H9 (cell line): Measurements from ENCODE around the gene FGFR4. TPM values are rescaled to one million over a fixed set of nuclear protein-coding genes. Genes with fewer than 3 reads are reported as not detected.
A peak's percentile ranks its signal among the peaks of the same experiment; 100 is the strongest.

ENCODE experiments used
- DNase-seq: peaks from one replicate; pipeline ENCODE4 v3.0.0-alpha.2; 2017
- H2AFZ ChIP-seq: one replicate; pipeline ENCODE4 v1.6.1; 2013; ENCODE audit warnings: mild to moderate bottlenecking, low read length, control low read depth, moderate library complexity
- H2AK5ac ChIP-seq: 2 replicates; pipeline ENCODE4 v1.6.1; 2013; ENCODE audit warnings: low read length, control low read depth, mixed read lengths; ENCODE audit not compliant: insufficient read length
- H2BK120ac ChIP-seq: one replicate; pipeline ENCODE4 v1.6.1; 2013; ENCODE audit warnings: low read depth, mild to moderate bottlenecking, low read length, control low read depth, inconsistent platforms; ENCODE audit not compliant: poor library complexity, severe bottlenecking
- H2BK12ac ChIP-seq: 2 replicates; pipeline ENCODE4 v1.6.1; 2013; ENCODE audit warnings: low read length, control low read depth, mixed read lengths, low read depth; ENCODE audit not compliant: insufficient read length
- H2BK15ac ChIP-seq: 2 replicates; pipeline ENCODE4 v1.6.1; 2013; ENCODE audit warnings: low read depth, low read length, control low read depth
- H2BK20ac ChIP-seq: one replicate; pipeline ENCODE4 v1.6.1; 2013; ENCODE audit warnings: low read depth, mild to moderate bottlenecking, low read length, control low read depth, inconsistent platforms; ENCODE audit not compliant: poor library complexity, severe bottlenecking
- H2BK5ac ChIP-seq: 2 replicates; pipeline ENCODE4 v1.6.1; 2013; ENCODE audit warnings: low read length, control low read depth, mixed read lengths; ENCODE audit not compliant: insufficient read length
- H3K14ac ChIP-seq: 2 replicates; pipeline ENCODE4 v1.6.1; 2013; ENCODE audit warnings: low read length, control low read depth; ENCODE audit not compliant: insufficient read depth
- H3K18ac ChIP-seq: 2 replicates; pipeline ENCODE4 v1.6.1; 2013; ENCODE audit warnings: low read depth, mild to moderate bottlenecking, mixed read lengths, low read length, control low read depth; ENCODE audit not compliant: insufficient read length
- H3K23ac ChIP-seq: 2 replicates; pipeline ENCODE4 v1.6.1; 2013; ENCODE audit warnings: low read length, control low read depth, mixed read lengths, low read depth; ENCODE audit not compliant: insufficient read length
- H3K23me2 ChIP-seq: 2 replicates; pipeline ENCODE4 v1.6.1; 2013; ENCODE audit warnings: low read depth, mild to moderate bottlenecking, mixed read lengths, low read length, control low read depth; ENCODE audit not compliant: insufficient read length, poor library complexity, severe bottlenecking
- H3K27ac ChIP-seq: 2 replicates; pipeline ENCODE4 v1.5.1; 2013; ENCODE audit warnings: low read length, control low read depth, mixed read lengths, low read depth; ENCODE audit not compliant: insufficient read length
- H3K27me3 ChIP-seq: 2 replicates; pipeline ENCODE4 v1.6.1; 2013; ENCODE audit warnings: low read length, control low read depth, inconsistent platforms; ENCODE audit not compliant: insufficient read depth
- H3K4ac ChIP-seq: 2 replicates; pipeline ENCODE4 v1.6.1; 2013; ENCODE audit warnings: low read depth, mild to moderate bottlenecking, control low read depth, inconsistent platforms, low read length, moderate library complexity
- H3K4me1 ChIP-seq: 2 replicates; pipeline ENCODE4 v1.6.1; 2013; ENCODE audit warnings: low read length, control low read depth, inconsistent platforms; ENCODE audit not compliant: insufficient read depth
- H3K4me2 ChIP-seq: 2 replicates; pipeline ENCODE4 v1.6.1; 2013; ENCODE audit warnings: low read length, control low read depth, mixed read lengths; ENCODE audit not compliant: insufficient read length, insufficient read depth
- H3K56ac ChIP-seq: 2 replicates; pipeline ENCODE4 v1.6.1; 2013; ENCODE audit warnings: low read depth, mild to moderate bottlenecking, mixed read lengths, low read length, control low read depth; ENCODE audit not compliant: insufficient read length
- H3K79me1 ChIP-seq: 2 replicates; pipeline ENCODE4 v1.6.1; 2013; ENCODE audit warnings: low read depth, mild to moderate bottlenecking, moderate library complexity, low read length, control low read depth, inconsistent platforms; ENCODE audit not compliant: insufficient read depth, poor library complexity, severe bottlenecking
- H3K79me2 ChIP-seq: 2 replicates; pipeline ENCODE4 v1.6.1; 2013; ENCODE audit warnings: low read length, control low read depth, inconsistent platforms; ENCODE audit not compliant: insufficient read depth
- H3K9ac ChIP-seq: 2 replicates; pipeline ENCODE4 v1.6.1; 2013; ENCODE audit warnings: low read length, control low read depth, mixed read lengths; ENCODE audit not compliant: insufficient read length; ENCODE audit errors: extremely low read depth
- H3K9me3 ChIP-seq: one replicate; pipeline ENCODE4 v1.6.1; 2013; ENCODE audit warnings: low read depth, low read length, inconsistent platforms; ENCODE audit not compliant: control insufficient read depth
- H3T11ph ChIP-seq: one replicate; pipeline ENCODE4 v1.6.1; 2013; ENCODE audit warnings: mild to moderate bottlenecking, low read length, control low read depth, inconsistent platforms
- H4K20me1 ChIP-seq: one replicate; pipeline ENCODE4 v1.6.1; 2013; ENCODE audit not compliant: control insufficient read depth, insufficient read length, insufficient read depth
- H4K5ac ChIP-seq: 2 replicates; pipeline ENCODE4 v1.6.1; 2013; ENCODE audit warnings: low read depth, mild to moderate bottlenecking, mixed read lengths, low read length, control low read depth; ENCODE audit not compliant: insufficient read length
- H4K8ac ChIP-seq: replicated peaks from 2 replicates; pipeline ENCODE4 v1.6.1; 2013; ENCODE audit warnings: low read length, control low read depth, mixed read lengths, low read depth; ENCODE audit not compliant: insufficient read length
- H4K91ac ChIP-seq: 2 replicates; pipeline ENCODE4 v1.6.1; 2013; ENCODE audit warnings: low read depth, mild to moderate bottlenecking, moderate library complexity, mixed read lengths, low read length, control low read depth; ENCODE audit not compliant: insufficient read length
- H3K27ac Mint-ChIP-seq, 3 experiments: 2 replicates in 2 of 3; 3 replicates in 1 of 3; pipeline ENCODE4 v1.8.0; 2020 to 2021; ENCODE audit warnings: mixed read lengths in 3 of 3, mild to moderate bottlenecking in 1 of 3, moderate library complexity in 1 of 3
- H3K27me3 Mint-ChIP-seq: 2 replicates; pipeline ENCODE4 v1.8.0; 2021; ENCODE audit warnings: low read depth, mild to moderate bottlenecking, moderate library complexity, mixed read lengths
- H3K36me3 Mint-ChIP-seq, 3 experiments: 2 replicates in 2 of 3; 3 replicates in 1 of 3; pipeline ENCODE4 v1.8.0; 2020 to 2021; ENCODE audit warnings: low read depth in 3 of 3, mixed read lengths in 3 of 3; ENCODE audit not compliant: insufficient read depth in 1 of 3
- H3K4me1 Mint-ChIP-seq, 2 experiments: 2 replicates each; pipeline ENCODE4 v1.8.0; 2020; ENCODE audit warnings: mixed read lengths in 2 of 2
- H3K4me3 Mint-ChIP-seq, 2 experiments: 2 replicates in 1 of 2; 3 replicates in 1 of 2; pipeline ENCODE4 v1.8.0; 2020 to 2021; ENCODE audit warnings: mild to moderate bottlenecking in 2 of 2, mixed read lengths in 2 of 2, moderate library complexity in 1 of 2
- H3K9me3 Mint-ChIP-seq, 2 experiments: 2 replicates in 1 of 2; 3 replicates in 1 of 2; pipeline ENCODE4 v1.8.0; 2020; ENCODE audit warnings: mild to moderate bottlenecking in 2 of 2, mixed read lengths in 2 of 2, moderate library complexity in 1 of 2
- WGBS: extraction: QIAGEN DNeasy Blood & Tissue Kit; methylation state at CpG from one replicate; pipeline ENCODE4 v1.1.7; 2013; ENCODE audit warnings: missing lambda C conversion rate, low lambda C conversion rate, mixed read lengths; ENCODE audit not compliant: insufficient read length; ENCODE audit errors: extremely low coverage; 5-methylcytosine and 5-hydroxymethylcytosine counted together
- total RNA-seq: library from RNA; stranded (reverse); gene quantifications from 2 replicates; pipeline ENCODE4 v1.2.1, GENCODE V29; 2021
- TF ChIP-seq, protein P1 (sequence below): fragments of 200-600 bp; sonication (generic); conservative IDR thresholded peaks from 3 replicates; pipeline ENCODE4 v1.8.0; 2021; ENCODE audit warnings: antibody characterized with exemption, mild to moderate bottlenecking

The FGFR4 gene
- total RNA-seq, 1 experiment from 2014 or later = 52.8 TPM

DNA sequence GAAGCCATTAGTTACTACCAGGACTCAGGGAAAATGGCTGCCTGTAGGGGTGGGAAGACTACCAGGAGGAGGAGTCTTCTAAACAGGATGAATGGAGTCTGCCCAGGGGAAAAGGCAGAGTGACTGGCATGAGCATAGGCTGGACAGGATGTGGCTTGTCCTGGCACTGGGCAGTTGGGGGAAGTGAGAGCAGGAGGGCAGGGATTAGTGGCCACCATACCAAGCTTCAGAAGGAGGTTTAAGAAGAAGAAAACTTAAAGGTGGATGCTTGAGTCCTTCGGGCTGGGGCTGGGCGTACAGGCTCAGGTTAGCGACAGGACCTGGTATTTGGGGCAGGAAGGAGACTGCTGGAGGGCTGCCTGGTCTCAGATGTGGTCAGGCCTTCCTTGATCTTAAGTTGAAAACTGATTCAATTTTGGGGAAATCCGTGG lies 41.9 kb downstream of the FGFR4 start:
- peaks cover 20 to 35% of the 10 kb centered on the region in 2 experiments for H3K4me1 Mint-ChIP-seq
- Histone ChIP-seq H3T11ph (no peak overlapping the region), H3K79me2 (no peaks in the 10 kb centered on the region), H3K4me2 (no peak overlapping the region), H4K5ac (no peak overlapping the region), H3K14ac (no peak overlapping the region), H3K27ac (no peak overlapping the region), H3K9me3 (no peaks in the 10 kb centered on the region), H3K23ac (no peak overlapping the region), H3K23me2 (peaks cover 13% of the 10 kb centered on the region), H2BK15ac (no peak overlapping the region), H3K4me1 (peaks cover 8% of the 10 kb centered on the region; the same call in 1 of the 2 replicates), H2AFZ (no peak overlapping the region), H2BK20ac (no peak overlapping the region), H2BK120ac (no peak overlapping the region), H3K4ac (no peak overlapping the region), H4K20me1 (no peaks in the 10 kb centered on the region), H3K27me3 (no peaks in the 10 kb centered on the region), H4K8ac (no peak overlapping the region), H2AK5ac (no peak overlapping the region), H3K9ac (no peak overlapping the region), H2BK5ac (no peak overlapping the region), H3K79me1 (no peaks in the 10 kb centered on the region), H3K18ac (no peak overlapping the region), H3K56ac (no peak overlapping the region), H4K91ac (no peak overlapping the region), H2BK12ac (no peak overlapping the region)
- H3K36me3 Mint-ChIP-seq = no peaks in the 10 kb centered on the region; a peak in 2 of 7 replicates
- TF ChIP-seq, protein P1, sequence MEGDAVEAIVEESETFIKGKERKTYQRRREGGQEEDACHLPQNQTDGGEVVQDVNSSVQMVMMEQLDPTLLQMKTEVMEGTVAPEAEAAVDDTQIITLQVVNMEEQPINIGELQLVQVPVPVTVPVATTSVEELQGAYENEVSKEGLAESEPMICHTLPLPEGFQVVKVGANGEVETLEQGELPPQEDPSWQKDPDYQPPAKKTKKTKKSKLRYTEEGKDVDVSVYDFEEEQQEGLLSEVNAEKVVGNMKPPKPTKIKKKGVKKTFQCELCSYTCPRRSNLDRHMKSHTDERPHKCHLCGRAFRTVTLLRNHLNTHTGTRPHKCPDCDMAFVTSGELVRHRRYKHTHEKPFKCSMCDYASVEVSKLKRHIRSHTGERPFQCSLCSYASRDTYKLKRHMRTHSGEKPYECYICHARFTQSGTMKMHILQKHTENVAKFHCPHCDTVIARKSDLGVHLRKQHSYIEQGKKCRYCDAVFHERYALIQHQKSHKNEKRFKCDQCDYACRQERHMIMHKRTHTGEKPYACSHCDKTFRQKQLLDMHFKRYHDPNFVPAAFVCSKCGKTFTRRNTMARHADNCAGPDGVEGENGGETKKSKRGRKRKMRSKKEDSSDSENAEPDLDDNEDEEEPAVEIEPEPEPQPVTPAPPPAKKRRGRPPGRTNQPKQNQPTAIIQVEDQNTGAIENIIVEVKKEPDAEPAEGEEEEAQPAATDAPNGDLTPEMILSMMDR = no peak
- no CpG with 5 or more reads among the region's 4 CpGs for WGBS
- DNase-seq = no peak
- H3K9me3 Mint-ChIP-seq = no peaks in the 10 kb centered on the region
- peaks cover 7% of the 10 kb centered on the region for H3K27me3 Mint-ChIP-seq
- no peak overlapping the region for H3K4me3 Mint-ChIP-seq
- peak overlapping the region in 1 of 3 experiments; percentile 85; a peak in 1 of 7 replicates for H3K27ac Mint-ChIP-seq
